ENCODE data around the gene SNTG2. TPM values are rescaled to one million over a fixed set of nuclear protein-coding genes. Genes with fewer than 3 reads are reported as not detected.
A peak's percentile ranks its signal among the peaks of the same experiment; 100 is the strongest.

Gene SNTG2
- total and polyA plus RNA-seq, 2 of the 13 experiments (the other 11 are each of a cell fraction or from before 2014, with no cell fraction given), result not detected

- TF ChIP-seq JUNB (CRISPR knock-in tag; IDR thresholded peaks at IDR 0.05; ENCODE audit: borderline replicate concordance), result no peak
These were observed 766 bp downstream of the SNTG2 start (continued) for GRCh38 chr2:951224-952006.

GRCh38 chr2:953408-953807 is 2.8 kb downstream of the SNTG2 start:
- POLR2A ChIA-PET, result no interaction called here
- FAIRE-seq, result no peak

More at GRCh38 chr2:953408-953807, 2.8 kb downstream of the SNTG2 start:
- Histone ChIP-seq H3K79me2 (ENCODE audit: insufficient read depth, low read length) (no peaks in the 10 kb centered on the region), H3K4me3 (replicated peaks in 1 of 3; ENCODE audit: insufficient read depth in 1 of 3, low read depth in 2 of 3, low read length in 3 of 3) (no peak overlapping the region), H2AFZ (ENCODE audit: low read length) (no peak overlapping the region), H3K9ac (ENCODE audit: insufficient read depth, low read depth, low read length) (no peak overlapping the region), H4K20me1 (ENCODE audit: insufficient read depth, low read length) (no peaks in the 10 kb centered on the region), H3K9me3 (ENCODE audit: low read length) (no peaks in the 10 kb centered on the region), H3K27ac (ENCODE audit: extremely low read length, insufficient read depth, low read length) (no peak overlapping the region), H3K27me3 (ENCODE audit: control insufficient read depth in 1 of 2, insufficient read depth in 2 of 2, low read length in 2 of 2) (peaks cover 2 to 32% of the 10 kb centered on the region in 2 experiments; a peak in 3 of 5 replicates), H3K36me3 (replicated peaks in 1 of 2; ENCODE audit: control insufficient read depth in 1 of 2, insufficient read depth in 2 of 2, low read length in 2 of 2) (no peaks in the 10 kb centered on the region), H3K4me1 (ENCODE audit: insufficient read depth, low read length) (peaks cover 9% of the 10 kb centered on the region), H3K4me2 (ENCODE audit: low read depth, low read length) (no peak overlapping the region)
- BruUV-seq (replicated peaks), result no TSS peak
- no peak for ATAC-seq
- no peak for TF ChIP-seq RARA (CRISPR knock-in tag; IDR thresholded peaks at IDR 0.05)
- TF ChIP-seq ZNF704 (CRISPR knock-in tag; IDR thresholded peaks at IDR 0.05; ENCODE audit: borderline replicate concordance), result no peak
- peak; percentile 86 for TF ChIP-seq MAFF (IDR thresholded peaks at IDR 0.05; ENCODE audit: low read depth, low read length)
- no peak for TF ChIP-seq SIN3B (IDR thresholded peaks at IDR 0.05; ENCODE audit: low read length)
- no peak for TF ChIP-seq ZNF710 (CRISPR knock-in tag; IDR thresholded peaks at IDR 0.05; ENCODE audit: borderline replicate concordance)
- TF ChIP-seq GRHL1 (CRISPR knock-in tag; conservative IDR thresholded peaks at IDR 0.05), result no peak
- peak; percentile 70 for TF ChIP-seq ATF7 (IDR thresholded peaks at IDR 0.05)
- no peak for TF ChIP-seq ATF7 (CRISPR knock-in tag; IDR thresholded peaks at IDR 0.05)
- TF ChIP-seq FOXO1 (CRISPR knock-in tag; IDR thresholded peaks at IDR 0.05), result no peak
- TF ChIP-seq CREB1 (IDR thresholded peaks at IDR 0.05), result peak; percentile 73
- TF ChIP-seq CREB1 (CRISPR knock-in tag; IDR thresholded peaks at IDR 0.05), result no peak
- peak; percentile 85 to 87 for TF ChIP-seq MAFK (conservative IDR thresholded peaks at IDR 0.05 in 1 of 2, IDR thresholded peaks at IDR 0.05 in 1 of 2; ENCODE audit: low read length in 2 of 2)
- no peak for TF ChIP-seq CBX1 (IDR thresholded peaks at IDR 0.05; ENCODE audit: low read depth)
- no peak for TF ChIP-seq ZNF460 (CRISPR knock-in tag; IDR thresholded peaks at IDR 0.05; ENCODE audit: borderline replicate concordance)
- no peak for TF ChIP-seq DMAP1 (CRISPR knock-in tag; IDR thresholded peaks at IDR 0.05)
- DNase-seq (ENCODE audit: low spot score), result no peak
- in situ Hi-C loops (cut with HindIII; ENCODE audit: extremely low pct_ligation_motif_present, low pct_unique_long_range_greater_than_20kb), result no loop called here
- CTCF ChIA-PET (ENCODE audit: low intra/inter-chr PET ratio, low total read pairs), result no interaction called here
- intact Hi-C loops (cut with micrococcal nuclease; ENCODE audit: unreplicated experiment), result no loop called here
- 10% methylated on average over 2 of the region's 2 CpGs for WGBS (ENCODE audit: low lambda C conversion rate)
